Stomach (tissue), 4 donors: ENCODE measurements around the gene ENO2.

Experiments
- EP300 ChIP-seq: sonication (generic); formaldehyde crosslinking; IDR thresholded peaks from one replicate; pipeline ENCODE4 v1.6.1; 2017; ENCODE audit warnings: antibody characterized with exemption
- POLR2A ChIP-seq, 4 donors: fragments of 450-650 bp; IDR thresholded peaks; one replicate each; pipeline ENCODE4 v1.6.1; 2016; ENCODE audit warnings: antibody characterized with exemption in 4 of 4, control low read depth in 2 of 4, mild to moderate bottlenecking in 1 of 4, moderate library complexity in 1 of 4
- POLR2AphosphoS5 ChIP-seq, 3 donors: sonication (generic); formaldehyde crosslinking; IDR thresholded peaks; one replicate each; pipeline ENCODE4 v1.6.1; 2016; ENCODE audit warnings: antibody characterized with exemption in 3 of 3
- TF ChIP-seq, protein P1 (sequence below), 7 experiments: fragments of 450-650 bp in 4 of 7; fragments of 200-600 bp in 3 of 7; sonication (generic) in 3 of 7; IDR thresholded peaks; one replicate each; pipeline ENCODE4 v1.5.1; 2016 to 2019; ENCODE audit warnings: antibody characterized with exemption in 7 of 7, control low read depth in 2 of 7, mild to moderate bottlenecking in 1 of 7

- TF ChIP-seq, protein P1, sequence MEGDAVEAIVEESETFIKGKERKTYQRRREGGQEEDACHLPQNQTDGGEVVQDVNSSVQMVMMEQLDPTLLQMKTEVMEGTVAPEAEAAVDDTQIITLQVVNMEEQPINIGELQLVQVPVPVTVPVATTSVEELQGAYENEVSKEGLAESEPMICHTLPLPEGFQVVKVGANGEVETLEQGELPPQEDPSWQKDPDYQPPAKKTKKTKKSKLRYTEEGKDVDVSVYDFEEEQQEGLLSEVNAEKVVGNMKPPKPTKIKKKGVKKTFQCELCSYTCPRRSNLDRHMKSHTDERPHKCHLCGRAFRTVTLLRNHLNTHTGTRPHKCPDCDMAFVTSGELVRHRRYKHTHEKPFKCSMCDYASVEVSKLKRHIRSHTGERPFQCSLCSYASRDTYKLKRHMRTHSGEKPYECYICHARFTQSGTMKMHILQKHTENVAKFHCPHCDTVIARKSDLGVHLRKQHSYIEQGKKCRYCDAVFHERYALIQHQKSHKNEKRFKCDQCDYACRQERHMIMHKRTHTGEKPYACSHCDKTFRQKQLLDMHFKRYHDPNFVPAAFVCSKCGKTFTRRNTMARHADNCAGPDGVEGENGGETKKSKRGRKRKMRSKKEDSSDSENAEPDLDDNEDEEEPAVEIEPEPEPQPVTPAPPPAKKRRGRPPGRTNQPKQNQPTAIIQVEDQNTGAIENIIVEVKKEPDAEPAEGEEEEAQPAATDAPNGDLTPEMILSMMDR (IDR thresholded peaks at IDR 0.05), result no peak
- TF ChIP-seq POLR2AphosphoS5 (IDR thresholded peaks at IDR 0.05), result no peak
- TF ChIP-seq EP300, result no peak
- TF ChIP-seq POLR2A (IDR thresholded peaks at IDR 0.05), result no peak
Observed at GRCh38 chr12:6939191-6939540, 24.8 kb downstream of the ENO2 start.
